CD4-positive, alpha-beta T cell treated with Interleukin-6 for 4 hours (primary cell): ENCODE measurements around the gene CAPN9.
"Not testable (repeated sequence)": the region's sequence is repeated elsewhere in the genome, so short reads cannot be mapped to it uniquely, and the experiment has no call there.

Experiments used
- DNase-seq: peaks from one replicate; pipeline ENCODE4 v3.0.0-alpha.2; 2020; ENCODE audit warnings: mixed read lengths

The CAPN9 gene

DNA sequence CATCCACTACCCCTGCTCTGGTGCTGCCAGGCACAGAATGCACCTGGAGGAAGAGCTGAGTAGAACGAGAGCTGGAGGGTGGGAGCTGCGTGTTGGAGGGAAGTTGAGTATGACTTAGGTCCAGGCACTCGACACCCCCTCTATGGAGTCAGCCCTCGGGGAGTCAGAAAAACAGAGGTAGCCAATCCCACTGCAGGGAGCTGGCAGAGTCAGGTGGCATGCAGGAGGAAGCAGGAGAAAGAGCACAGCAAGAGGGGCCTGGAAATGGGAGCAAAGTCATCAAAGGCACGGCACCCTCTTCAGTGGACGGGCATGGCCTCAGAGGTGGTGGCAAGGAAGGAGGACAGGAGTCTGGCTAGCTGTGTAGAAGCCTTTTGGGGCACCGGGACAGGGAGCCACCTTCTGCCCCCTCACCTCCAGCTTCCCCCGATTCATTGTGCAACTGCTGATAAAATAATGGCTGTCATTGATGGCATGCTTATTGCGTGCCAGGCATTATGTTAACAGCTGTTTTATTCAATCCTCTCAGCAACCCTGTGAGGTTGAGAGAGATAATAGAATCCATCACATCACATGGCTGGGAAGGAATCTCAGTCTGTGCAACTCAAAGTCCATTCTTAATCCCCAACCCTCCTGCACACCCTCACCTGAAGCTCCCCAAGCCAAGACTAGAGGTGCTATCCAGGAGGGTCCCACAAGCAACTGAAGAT is 79.1 kb downstream of the CAPN9 start:
- no peak for DNase-seq

GRCh38 chr1:230827081-230827681 is 80.0 kb downstream of the CAPN9 start:
- no peak for DNase-seq

- no peak for DNase-seq
Measured at GRCh38 chr1:230827801-230828200, 80.6 kb downstream of the CAPN9 start.

DNA sequence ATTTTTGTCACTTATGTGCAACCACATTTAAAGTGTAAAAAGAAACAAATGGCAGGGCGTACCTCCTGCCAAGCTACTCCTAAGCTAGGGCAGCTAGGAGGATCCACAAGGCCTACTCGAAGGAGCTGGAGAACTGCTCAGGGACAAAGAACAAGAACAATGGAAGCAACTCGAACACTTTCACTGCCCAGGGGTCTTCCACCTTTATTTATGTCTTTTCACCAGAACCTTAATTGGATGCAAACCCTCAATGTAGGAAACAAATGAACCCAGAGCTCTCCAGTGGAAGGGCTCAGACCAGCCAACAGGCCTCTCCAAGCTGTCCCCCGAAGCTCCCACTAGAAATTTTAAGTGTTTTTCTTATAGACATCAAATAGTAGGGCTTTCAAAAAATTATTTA is 81.2 kb downstream of the CAPN9 start:
- DNase-seq: no peak

GRCh38 chr1:230831771-230832170 is 84.6 kb downstream of the CAPN9 start:
- DNase-seq: no peak

DNA sequence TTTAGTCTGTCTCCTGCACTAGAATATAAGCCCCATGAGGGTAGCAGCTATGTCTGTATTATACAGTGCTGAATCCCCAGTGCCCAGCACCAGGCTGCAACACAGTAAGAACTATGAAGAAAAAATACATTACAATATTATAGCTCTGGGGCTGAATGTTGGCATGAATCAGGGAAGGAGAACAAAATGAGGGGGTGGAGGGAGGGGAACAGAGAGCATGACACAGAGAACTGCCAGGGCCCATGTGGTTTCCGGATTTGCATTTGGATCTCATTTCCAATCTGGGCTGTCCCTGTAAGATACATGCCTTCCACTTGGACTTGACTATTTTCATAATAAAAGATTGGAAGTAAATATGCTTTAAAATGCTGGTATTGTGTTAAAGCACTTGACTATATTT is 85.3 kb downstream of the CAPN9 start:
- DNase-seq: no peak

DNA sequence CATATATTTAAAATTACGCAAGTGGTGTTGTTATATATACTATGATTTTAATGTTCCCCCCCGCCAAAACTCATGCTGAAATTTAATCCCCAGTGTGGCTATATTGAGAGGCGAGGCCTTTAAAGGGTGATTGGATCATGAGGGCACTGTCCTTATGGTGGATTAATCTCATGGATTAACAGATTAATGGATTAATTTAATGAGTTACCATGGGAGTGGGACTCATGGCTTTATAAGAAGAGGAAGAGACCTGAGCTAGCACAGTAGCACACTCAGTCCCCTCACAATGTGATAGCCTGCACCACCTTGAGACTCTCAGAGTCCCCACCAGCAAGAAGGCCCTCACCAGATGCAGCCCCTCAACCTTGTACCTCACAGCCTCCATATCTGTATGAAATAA is 86.3 kb downstream of the CAPN9 start:
- no peak for DNase-seq

DNA sequence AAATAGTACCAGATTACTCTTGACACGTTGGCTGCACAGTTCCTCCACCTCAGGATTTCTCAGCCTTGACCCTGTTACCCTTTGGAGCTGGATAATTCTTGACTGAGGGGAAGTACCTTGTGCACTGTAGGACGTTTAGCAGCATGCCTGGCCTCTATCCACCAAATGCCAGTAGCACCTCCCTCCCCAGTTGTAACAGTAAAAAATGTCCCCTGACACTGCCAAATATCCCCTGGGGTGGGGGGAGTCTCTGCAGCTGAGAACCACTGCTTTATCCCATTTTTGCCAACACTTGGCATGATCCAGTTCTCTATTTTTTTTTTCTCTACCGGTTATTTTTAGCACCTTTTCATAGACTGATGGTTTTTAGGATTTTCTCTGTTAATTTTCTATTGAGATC is 87.1 kb downstream of the CAPN9 start:
- DNase-seq: no peak

DNA sequence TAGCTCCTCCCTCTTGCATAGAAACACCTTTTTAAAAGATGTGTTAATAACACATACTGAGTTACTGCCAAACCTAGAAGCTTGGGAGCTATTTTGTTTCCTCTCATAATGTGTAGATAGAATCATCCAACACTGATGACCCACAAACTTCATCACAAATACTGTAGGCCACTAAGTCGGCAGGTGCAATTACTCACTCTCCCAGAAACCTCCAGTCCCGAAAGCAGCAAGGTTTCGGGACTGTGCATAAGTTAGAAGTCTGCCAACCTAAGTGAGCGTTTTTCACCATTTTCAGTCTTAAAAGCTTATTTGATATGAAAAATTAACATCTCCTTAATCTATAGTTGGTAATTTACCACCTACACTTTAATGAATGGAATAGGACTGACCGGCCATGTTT is 89.2 kb downstream of the CAPN9 start:
- no peak for DNase-seq

GRCh38 chr1:230836793-230837192 is 89.6 kb downstream of the CAPN9 start:
- no peak for DNase-seq

- DNase-seq: no peak
Measured at GRCh38 chr1:230839173-230839572, 92.0 kb downstream of the CAPN9 start.

DNA sequence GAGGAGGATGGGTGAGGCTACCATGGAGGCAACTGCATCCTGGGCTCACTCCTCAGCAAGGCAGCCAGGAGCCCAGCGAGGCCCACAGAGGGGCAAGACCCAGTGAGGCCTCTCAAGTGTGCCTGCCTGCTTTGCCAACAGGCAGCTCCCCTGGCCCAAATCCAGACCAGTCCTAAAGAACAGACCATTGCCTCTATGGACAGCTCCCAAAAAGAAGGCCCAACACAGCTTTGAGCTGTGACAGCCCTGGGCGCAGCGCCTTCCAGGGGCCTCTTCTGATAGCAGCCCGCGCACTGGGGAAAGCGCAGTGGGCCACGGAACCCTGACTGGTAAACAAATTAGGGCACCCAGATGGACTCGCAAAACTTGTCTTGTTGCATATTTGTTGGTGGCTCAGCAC is 95.6 kb downstream of the CAPN9 start:
- no peak for DNase-seq

DNA sequence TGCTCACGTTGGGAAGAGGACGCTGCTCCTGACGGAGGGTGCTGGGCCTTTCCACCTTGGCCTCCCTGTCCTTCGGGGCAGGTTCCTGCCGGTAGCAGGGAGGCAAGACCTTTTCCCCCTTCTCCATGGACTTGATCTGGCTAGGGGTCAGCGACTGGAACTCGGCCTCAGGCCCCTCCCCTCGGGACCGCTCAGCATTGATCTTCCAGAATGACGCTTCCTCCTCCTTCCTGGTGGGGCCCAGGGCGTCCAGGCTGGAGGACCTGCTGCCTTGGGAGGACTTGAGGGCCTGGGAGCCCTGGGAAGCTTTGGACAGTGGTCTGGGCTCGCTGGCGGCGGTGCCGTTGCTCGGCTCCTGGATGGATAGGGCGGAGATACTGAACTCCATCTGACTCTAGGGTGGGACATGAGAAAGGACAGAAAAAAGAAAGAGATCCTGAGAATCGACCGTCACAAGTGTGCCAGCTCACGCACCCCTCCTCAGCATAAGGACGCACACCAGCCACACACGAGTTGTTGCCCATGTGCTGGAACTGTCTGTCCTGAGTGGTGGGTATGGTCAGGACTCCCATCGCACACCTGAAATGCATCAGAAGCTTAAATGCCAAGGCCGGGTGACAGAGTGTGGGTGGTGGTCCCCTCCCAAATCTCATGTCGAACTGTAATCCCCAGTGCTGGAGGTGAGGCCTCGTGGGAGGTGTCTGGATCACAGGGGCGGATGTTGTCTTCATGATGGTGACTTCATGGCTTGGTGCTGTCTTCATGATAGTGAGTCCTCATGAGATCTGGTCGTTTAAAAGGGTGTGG is 96.5 kb downstream of the CAPN9 start:
- no peak for DNase-seq

GRCh38 chr1:230844561-230844960 is 97.4 kb downstream of the CAPN9 start:
- DNase-seq: no peak

DNA sequence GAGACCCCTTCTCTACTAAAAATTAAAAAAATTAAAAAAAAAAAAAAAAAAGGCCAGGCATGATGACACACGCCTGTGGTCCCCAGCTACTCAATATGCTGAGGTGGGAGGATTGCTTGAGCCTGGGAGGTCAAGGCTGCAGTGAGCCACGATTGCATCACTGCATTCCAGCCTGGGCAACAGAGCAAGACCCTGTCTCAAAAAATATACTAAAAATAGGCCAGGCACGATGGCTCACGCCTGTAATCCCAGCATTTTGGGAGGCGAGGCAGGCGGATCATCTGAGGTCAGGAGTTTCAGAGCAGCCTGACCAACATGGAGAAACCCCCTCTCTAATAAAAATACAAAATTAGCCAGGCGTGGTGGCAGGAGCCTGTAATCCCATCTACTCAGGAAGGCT is 98.0 kb downstream of the CAPN9 start:
- not testable (repeated sequence) for DNase-seq

DNA sequence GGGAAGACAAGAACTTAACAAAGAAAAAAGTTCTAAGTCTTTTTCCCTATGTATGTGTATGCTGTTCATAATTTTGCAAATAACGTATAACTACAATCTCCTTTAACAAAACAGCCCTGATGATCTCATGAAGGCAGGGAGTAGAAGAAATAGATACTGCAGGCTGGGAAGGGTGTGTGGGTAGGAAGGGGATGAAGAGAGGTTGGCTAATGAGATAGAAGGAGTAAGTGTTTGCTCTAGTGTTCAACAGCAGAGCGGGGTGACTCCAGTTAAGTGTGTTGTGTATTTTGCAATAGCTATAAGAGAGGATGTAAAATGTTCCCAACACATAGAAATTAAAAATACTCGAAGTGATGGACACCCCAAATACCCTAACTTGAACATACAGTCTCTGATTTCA is 101.0 kb downstream of the CAPN9 start:
- DNase-seq: no peak

DNA sequence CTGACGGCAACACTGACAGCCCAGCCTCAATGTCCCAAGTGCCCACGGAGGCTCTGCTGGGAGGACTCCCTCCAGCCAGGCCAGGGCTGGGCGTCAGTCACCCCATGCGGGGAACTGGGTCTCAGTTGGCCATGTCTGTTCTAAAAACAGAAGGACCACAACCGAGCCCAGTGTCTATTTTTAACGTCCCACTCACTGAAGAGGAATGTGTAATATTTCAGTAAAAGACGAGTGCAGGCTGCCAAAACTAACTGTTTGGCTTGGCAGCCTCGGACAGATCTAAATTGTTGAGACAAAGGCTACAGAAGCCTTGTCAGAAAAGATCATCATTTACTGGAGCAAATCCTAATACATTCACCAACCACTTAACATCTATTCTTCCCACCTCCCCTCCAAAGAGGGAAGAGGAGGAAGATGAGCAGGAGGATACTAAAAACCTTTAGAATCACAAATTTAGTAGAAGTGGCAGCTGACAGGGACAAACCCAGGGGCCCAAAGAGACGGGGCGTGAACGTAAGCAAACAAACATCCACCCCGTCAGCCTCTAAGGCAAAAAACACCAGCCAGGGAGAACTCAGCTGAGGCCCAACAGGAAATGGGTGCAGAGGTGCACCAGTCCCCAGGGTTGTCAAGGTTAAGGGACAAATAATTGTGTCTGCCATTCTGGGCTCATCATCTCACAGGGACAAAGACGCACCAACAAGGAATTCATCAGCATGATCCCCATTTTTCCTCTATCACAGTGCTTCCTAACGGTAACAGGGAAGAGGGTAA is 102.5 kb downstream of the CAPN9 start:
- no peak for DNase-seq

- DNase-seq: no peak
Measured at GRCh38 chr1:230850547-230850946, 103.4 kb downstream of the CAPN9 start.

GRCh38 chr1:230851291-230851691 is 104.1 kb downstream of the CAPN9 start:
- DNase-seq: no peak
